Heart left ventricle (tissue), 13 donors: Measurements from ENCODE around the gene ANKK1.

ENCODE experiments used
- POLR2A ChIP-seq, 2 donors: fragments of 450-650 bp; IDR thresholded peaks; one replicate each; pipeline ENCODE4 v1.6.1; 2017; ENCODE audit warnings: antibody characterized with exemption in 2 of 2, mild to moderate bottlenecking in 2 of 2, moderate library complexity in 2 of 2
- TF ChIP-seq, protein P1 (sequence below), 12 donors: fragments of 200-600 bp; sonication (generic) in 4 of 12; IDR thresholded peaks; one replicate each; pipeline versions ENCODE4 v1.5.0 to v1.8.0; 2018 to 2022; ENCODE audit warnings: antibody characterized with exemption in 12 of 12, mild to moderate bottlenecking in 5 of 12
- donor health status: ischemic (EF 13 %, LVEDD 7.1; RV severe dilation, severe dysfunction).
- donor health status: DM: no; HTN: yes; CAD: no.
- donor health status: DM: no; HTN: no; CAD: no.
- donor health status: ischemic (EF 25% LVEDD 6.9; RV normal size, moderate dysfunction).
- donor health status: ischemic (EF 25% LVEDD 5.7; RV mildly dilated, moderate dysfunction).
- donor health status: ischemic (EF 35%, LVEDD 5.7; RV mildly dilated, moderate dysfunction).
- donor health status: nonischemic (EF 11% LVEDD 7.7; RV severe dilation, severe dysfunction).
- donor health status: DM: yes; HTN: yes; CAD: no.
- donor health status: PGD.
- donor health status: ischemic (EF 29% LVEDD 5.4; RV normal size, mild dysfunction).
- donor health status: nonischemic (EF 23%, LVEDD 6.1; RV moderate dilation, normal function).

DNA sequence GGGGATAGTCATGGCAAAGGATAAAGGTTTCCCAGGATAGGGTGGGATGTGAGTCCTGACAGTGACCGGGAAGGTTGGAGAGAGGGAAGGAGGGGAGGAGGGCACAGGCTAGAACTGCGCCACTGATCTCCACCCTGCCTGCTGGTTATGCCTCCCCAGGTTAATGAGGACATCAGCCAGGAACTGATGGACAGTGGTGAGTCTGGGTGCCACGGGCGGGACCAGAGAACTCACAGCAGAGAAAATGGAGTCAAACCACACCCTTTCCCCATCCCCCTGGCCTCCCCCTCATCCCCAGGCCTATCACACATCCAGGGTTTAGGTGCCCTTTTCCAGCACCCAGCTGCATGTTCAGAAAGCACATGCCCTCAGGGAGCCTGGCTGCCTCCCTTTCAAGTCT, 10.2 kb downstream of the ANKK1 start:
- TF ChIP-seq, protein P1, sequence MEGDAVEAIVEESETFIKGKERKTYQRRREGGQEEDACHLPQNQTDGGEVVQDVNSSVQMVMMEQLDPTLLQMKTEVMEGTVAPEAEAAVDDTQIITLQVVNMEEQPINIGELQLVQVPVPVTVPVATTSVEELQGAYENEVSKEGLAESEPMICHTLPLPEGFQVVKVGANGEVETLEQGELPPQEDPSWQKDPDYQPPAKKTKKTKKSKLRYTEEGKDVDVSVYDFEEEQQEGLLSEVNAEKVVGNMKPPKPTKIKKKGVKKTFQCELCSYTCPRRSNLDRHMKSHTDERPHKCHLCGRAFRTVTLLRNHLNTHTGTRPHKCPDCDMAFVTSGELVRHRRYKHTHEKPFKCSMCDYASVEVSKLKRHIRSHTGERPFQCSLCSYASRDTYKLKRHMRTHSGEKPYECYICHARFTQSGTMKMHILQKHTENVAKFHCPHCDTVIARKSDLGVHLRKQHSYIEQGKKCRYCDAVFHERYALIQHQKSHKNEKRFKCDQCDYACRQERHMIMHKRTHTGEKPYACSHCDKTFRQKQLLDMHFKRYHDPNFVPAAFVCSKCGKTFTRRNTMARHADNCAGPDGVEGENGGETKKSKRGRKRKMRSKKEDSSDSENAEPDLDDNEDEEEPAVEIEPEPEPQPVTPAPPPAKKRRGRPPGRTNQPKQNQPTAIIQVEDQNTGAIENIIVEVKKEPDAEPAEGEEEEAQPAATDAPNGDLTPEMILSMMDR (IDR thresholded peaks at IDR 0.05), result no peak
- TF ChIP-seq POLR2A (IDR thresholded peaks at IDR 0.05), result no peak
